Caco-2 (cell line): ENCODE measurements around the gene HNRNPM. TPM values are rescaled to one million over a fixed set of nuclear protein-coding genes. Genes with fewer than 3 reads are reported as not detected.
A peak's percentile ranks its signal among the peaks of the same experiment; 100 is the strongest.

Source experiments
- BruUV-seq: library from RNA; stranded (reverse); fragments of 400-500 nt; replicated peaks from 2 replicates; lab custom pipeline; 2021; lab: Mats Ljungman, UMichigan
- CTCF ChIA-PET: fragments of 300-600 bp; sonication (Branson Sonifier 250); formaldehyde crosslinking; loops from one replicate; lab custom pipeline; 2022; ENCODE audit warnings: antibody characterized with exemption; lab: Charles Lee
- POLR2A ChIA-PET: fragments of 300-600 bp; sonication (Branson Sonifier 250); formaldehyde crosslinking; loops from one replicate; lab custom pipeline; 2022; ENCODE audit warnings: antibody characterized with exemption; lab: Charles Lee
- DNase-seq, 2 experiments: peaks; one replicate each; pipeline versions ENCODE4 v3.0.0 to v3.0.0-alpha.2; 2020 to 2022
- H3K27me3 ChIP-seq: replicated peaks from 2 replicates; pipeline ENCODE4 v1.6.0; 2011; ENCODE audit warnings: low read length; ENCODE audit not compliant: control insufficient read depth, insufficient read depth
- H3K36me3 ChIP-seq: 2 replicates; pipeline ENCODE4 v1.5.1; 2011; ENCODE audit warnings: low read length; ENCODE audit not compliant: control insufficient read depth, insufficient read depth
- H3K4me1 ChIP-seq: fragments of 250-450 bp; sonication (Bioruptor Pico); 2 replicates; pipeline ENCODE4 v1.5.1; 2020; ENCODE audit warnings: mild to moderate bottlenecking
- H3K4me3 ChIP-seq: 2 replicates; pipeline ENCODE4 v1.5.1; 2011; ENCODE audit warnings: low read depth, mild to moderate bottlenecking, control low read depth, low read length
- H3K9me3 ChIP-seq: fragments of 250-450 bp; sonication (Bioruptor Pico); 2 replicates; pipeline ENCODE4 v1.5.1; 2020; ENCODE audit warnings: mild to moderate bottlenecking, moderate library complexity
- H3K27ac Mint-ChIP-seq: one replicate; pipeline ENCODE4 v1.8.0; 2022; ENCODE audit warnings: mixed read lengths; ENCODE audit not compliant: unreplicated experiment
- H3K27me3 Mint-ChIP-seq: one replicate; pipeline ENCODE4 v1.8.0; 2022; ENCODE audit warnings: mixed read lengths; ENCODE audit not compliant: insufficient read depth, unreplicated experiment
- H3K36me3 Mint-ChIP-seq: one replicate; pipeline ENCODE4 v1.8.0; 2022; ENCODE audit warnings: mild to moderate bottlenecking, mixed read lengths; ENCODE audit not compliant: insufficient read depth, unreplicated experiment
- H3K4me1 Mint-ChIP-seq: one replicate; pipeline ENCODE4 v1.8.0; 2022; ENCODE audit warnings: low read depth, mixed read lengths; ENCODE audit not compliant: unreplicated experiment
- H3K4me3 Mint-ChIP-seq: one replicate; pipeline ENCODE4 v1.8.0; 2022; ENCODE audit warnings: mild to moderate bottlenecking, moderate library complexity, mixed read lengths; ENCODE audit not compliant: unreplicated experiment
- H3K9me3 Mint-ChIP-seq: one replicate; pipeline ENCODE4 v1.8.0; 2022; ENCODE audit warnings: mixed read lengths; ENCODE audit not compliant: unreplicated experiment
- intact Hi-C: fragments of 100-400 bp; cut with micrococcal nuclease; formaldehyde crosslinking; loops from one replicate; pipeline ENCODE4 v1.10.0; 2022; ENCODE audit not compliant: unreplicated experiment
- total RNA-seq: library from RNA; stranded (reverse); gene quantifications from 2 replicates; pipeline ENCODE4 v1.2.3, GENCODE V29; 2022
- TF ChIP-seq, protein P1 (sequence below), 2 experiments: fragments of 200-600 bp in 1 of 2; IDR thresholded peaks; 1 replicate in 1 of 2; 2 replicates in 1 of 2; pipeline versions ENCODE4 v1.5.1 to v1.8.0; 2011 to 2022; ENCODE audit warnings: antibody characterized with exemption in 1 of 2, control low read depth in 1 of 2, inconsistent platforms in 1 of 2, low read depth in 1 of 2, low read length in 1 of 2, mild to moderate bottlenecking in 1 of 2, moderate library complexity in 1 of 2; ENCODE audit not compliant: insufficient read depth in 1 of 2, severe bottlenecking in 1 of 2, unreplicated experiment in 1 of 2

Gene HNRNPM
- total RNA-seq, 1 experiment from 2014 or later = 271 TPM

DNA sequence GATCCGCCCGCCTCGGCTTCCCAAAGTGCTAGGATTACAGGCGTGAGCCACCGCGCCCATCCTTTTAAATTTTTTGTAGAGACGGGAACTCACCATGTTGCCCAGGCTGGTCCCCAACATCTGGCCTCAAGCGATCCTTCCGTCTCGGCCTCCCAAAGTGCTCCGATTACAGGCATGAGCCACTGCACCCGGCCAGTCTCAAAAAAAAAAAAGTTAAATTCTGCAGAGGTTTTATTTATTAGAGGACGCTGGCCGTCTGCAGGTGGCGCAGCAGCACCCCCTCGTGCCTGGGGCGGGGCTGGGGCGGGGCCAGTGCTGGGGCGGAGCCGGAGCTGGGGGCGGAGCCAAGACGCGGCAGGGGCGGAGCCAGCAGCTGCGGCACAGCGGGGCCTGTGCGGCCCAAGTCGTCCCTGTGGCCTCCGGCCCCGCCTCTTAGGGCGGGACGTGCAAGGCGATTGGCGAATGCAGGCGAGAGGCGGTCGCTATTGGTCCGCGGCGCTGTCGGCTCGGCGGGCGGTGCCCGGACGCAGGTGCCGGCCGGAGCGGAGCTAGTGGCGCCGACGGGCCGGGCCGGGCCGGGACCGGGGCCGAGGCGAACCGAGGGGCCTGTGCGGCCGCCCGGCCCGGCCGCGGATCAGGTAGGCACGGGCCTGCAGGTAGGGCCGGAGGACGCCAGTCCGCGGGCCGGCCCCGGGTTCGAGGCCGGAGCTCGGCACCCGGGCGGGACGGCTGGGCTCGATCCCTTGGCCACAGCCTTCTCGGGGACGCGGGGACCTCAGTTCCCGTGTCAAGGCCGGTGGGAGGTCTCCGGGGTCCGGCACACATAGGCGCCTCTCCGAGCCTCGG lies 31.8 kb upstream of the HNRNPM start, which contains the start of gene MARCHF2:
MARCHF2 (plus strand) TSS at position 523 of the 846 bp plus-strand sequence. CDS start 8,536 bp downstream, outside the sequence.
- intact Hi-C loops = loop anchor here (5.0 kb wide), 2 partner anchors 49 to 94 kb away; no protein-coding TSS in a partner anchor
- H3K27me3 Mint-ChIP-seq = no peaks in the 10 kb centered on the region
- POLR2A ChIA-PET = interaction anchor here (0.5 to 1.8 kb wide), 7 partner anchors 11 to 101 kb away, joined by 3 to 9 read pairs (median 5); partner anchors contain the start of genes HNRNPM, NDUFA7, RAB11B and RPS28
- H3K9me3 ChIP-seq = no peaks in the 10 kb centered on the region
- H3K4me1 Mint-ChIP-seq = no peaks in the 10 kb centered on the region
- no TSS peak for BruUV-seq
- peak within 1 kb of the TSS; percentile 75 for H3K4me3 ChIP-seq
- no peaks in the 10 kb centered on the region for H3K36me3 Mint-ChIP-seq
- TF ChIP-seq, protein P1, sequence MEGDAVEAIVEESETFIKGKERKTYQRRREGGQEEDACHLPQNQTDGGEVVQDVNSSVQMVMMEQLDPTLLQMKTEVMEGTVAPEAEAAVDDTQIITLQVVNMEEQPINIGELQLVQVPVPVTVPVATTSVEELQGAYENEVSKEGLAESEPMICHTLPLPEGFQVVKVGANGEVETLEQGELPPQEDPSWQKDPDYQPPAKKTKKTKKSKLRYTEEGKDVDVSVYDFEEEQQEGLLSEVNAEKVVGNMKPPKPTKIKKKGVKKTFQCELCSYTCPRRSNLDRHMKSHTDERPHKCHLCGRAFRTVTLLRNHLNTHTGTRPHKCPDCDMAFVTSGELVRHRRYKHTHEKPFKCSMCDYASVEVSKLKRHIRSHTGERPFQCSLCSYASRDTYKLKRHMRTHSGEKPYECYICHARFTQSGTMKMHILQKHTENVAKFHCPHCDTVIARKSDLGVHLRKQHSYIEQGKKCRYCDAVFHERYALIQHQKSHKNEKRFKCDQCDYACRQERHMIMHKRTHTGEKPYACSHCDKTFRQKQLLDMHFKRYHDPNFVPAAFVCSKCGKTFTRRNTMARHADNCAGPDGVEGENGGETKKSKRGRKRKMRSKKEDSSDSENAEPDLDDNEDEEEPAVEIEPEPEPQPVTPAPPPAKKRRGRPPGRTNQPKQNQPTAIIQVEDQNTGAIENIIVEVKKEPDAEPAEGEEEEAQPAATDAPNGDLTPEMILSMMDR (IDR thresholded peaks at IDR 0.05; ENCODE audit: insufficient read depth in 1 of 2, low read depth in 1 of 2, low read length in 1 of 2, severe bottlenecking in 1 of 2, unreplicated experiment in 1 of 2) = peak; percentile 37 to 72
- no peaks in the 10 kb centered on the region for H3K27me3 ChIP-seq
- H3K4me1 ChIP-seq = peaks cover 11% of the 10 kb centered on the region
- DNase-seq = peak; percentile 95 to 96
- no peak within 1 kb of the TSS for H3K27ac Mint-ChIP-seq
- CTCF ChIA-PET = interaction anchor here (0.5 to 2.3 kb wide), 21 partner anchors 8 to 1063 kb away, joined by 3 to 19 read pairs (median 5); partner anchors contain the start of genes HNRNPM, RAB11B and ZNF414
- H3K9me3 Mint-ChIP-seq = no peaks in the 10 kb centered on the region
- H3K36me3 ChIP-seq = no peaks in the 10 kb centered on the region
- peak within 1 kb of the TSS; percentile 53 for H3K4me3 Mint-ChIP-seq

DNA sequence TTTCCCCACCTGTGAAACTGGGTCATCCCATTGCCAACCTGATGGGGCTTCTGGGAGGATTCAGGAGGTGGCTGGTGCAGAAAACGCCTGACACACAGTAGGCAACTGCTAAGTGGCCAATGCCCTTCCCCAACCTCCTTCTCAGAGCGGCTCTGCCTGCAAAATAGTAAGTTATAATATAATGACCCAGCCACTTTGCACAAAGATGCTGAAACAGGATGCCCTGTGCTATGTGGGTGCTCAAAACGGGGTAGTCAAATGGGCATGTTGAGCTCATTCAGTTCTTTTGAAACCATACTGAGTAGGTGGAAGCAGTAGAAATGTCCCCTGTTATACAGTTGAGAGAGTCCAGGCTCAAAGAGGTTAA lies 31.2 kb upstream of the HNRNPM start:
- TF ChIP-seq, protein P1 (IDR thresholded peaks at IDR 0.05; ENCODE audit: insufficient read depth in 1 of 2, low read depth in 1 of 2, low read length in 1 of 2, severe bottlenecking in 1 of 2, unreplicated experiment in 1 of 2) = no peak
- no peaks in the 10 kb centered on the region for H3K4me1 Mint-ChIP-seq
- H3K36me3 Mint-ChIP-seq = no peaks in the 10 kb centered on the region
- no peaks in the 10 kb centered on the region for H3K9me3 Mint-ChIP-seq
- CTCF ChIA-PET = interaction anchor here (0.5 to 2.3 kb wide), 14 partner anchors 8 to 134 kb away, joined by 4 to 19 read pairs (median 6); partner anchors contain the start of genes HNRNPM, RAB11B and ZNF414
- peak overlapping the region; percentile 53 for H3K4me3 Mint-ChIP-seq
- no peak overlapping the region for H3K27ac Mint-ChIP-seq
- H3K27me3 Mint-ChIP-seq = no peaks in the 10 kb centered on the region
- no TSS peak for BruUV-seq
- peak overlapping the region; percentile 75 for H3K4me3 ChIP-seq
- H3K4me1 ChIP-seq = peaks cover 16% of the 10 kb centered on the region
- DNase-seq = no peak
- H3K36me3 ChIP-seq = no peaks in the 10 kb centered on the region
- no peaks in the 10 kb centered on the region for H3K27me3 ChIP-seq
- POLR2A ChIA-PET = interaction anchor here (0.7 to 1.8 kb wide), 6 partner anchors 10 to 100 kb away, joined by 3 to 9 read pairs (median 6); partner anchors contain the start of genes HNRNPM and ZNF414
- intact Hi-C loops = loop anchor here (5.0 kb wide), 2 partner anchors 49 to 94 kb away; no protein-coding TSS in a partner anchor
- no peaks in the 10 kb centered on the region for H3K9me3 ChIP-seq

DNA sequence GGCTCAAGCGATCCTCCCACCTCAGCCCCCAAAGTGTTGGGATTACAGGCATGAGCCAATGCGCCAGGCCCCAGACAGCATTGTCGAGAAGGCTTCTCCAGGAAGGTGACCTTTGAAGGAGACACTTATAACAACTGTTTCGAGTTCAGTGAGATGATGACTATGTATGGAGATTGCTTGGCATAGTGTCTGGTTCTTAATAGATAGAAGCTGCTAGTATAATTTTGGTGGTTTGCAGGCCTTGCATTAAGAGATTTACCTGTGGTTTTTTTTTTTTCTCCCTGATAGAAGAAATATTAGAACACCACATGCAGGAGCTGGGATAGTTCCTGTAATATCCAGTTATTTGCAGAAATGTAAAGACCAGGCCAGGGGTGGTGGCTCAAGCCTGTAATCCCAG lies 28.0 kb upstream of the HNRNPM start:
- no peak overlapping the region for H3K27ac Mint-ChIP-seq
- ChIA-PET CTCF (no interaction called here), POLR2A (no interaction called here)
- no peaks in the 10 kb centered on the region for H3K36me3 Mint-ChIP-seq
- intact Hi-C loops = no loop called here
- Histone ChIP-seq H3K9me3 (no peaks in the 10 kb centered on the region), H3K4me3 (no peak overlapping the region), H3K27me3 (no peaks in the 10 kb centered on the region), H3K4me1 (peaks cover 16% of the 10 kb centered on the region), H3K36me3 (no peaks in the 10 kb centered on the region)
- TF ChIP-seq, protein P1 (IDR thresholded peaks at IDR 0.05; ENCODE audit: insufficient read depth in 1 of 2, low read depth in 1 of 2, low read length in 1 of 2, severe bottlenecking in 1 of 2, unreplicated experiment in 1 of 2) = no peak
- no peaks in the 10 kb centered on the region for H3K4me1 Mint-ChIP-seq
- BruUV-seq = no TSS peak
- no peak overlapping the region for H3K4me3 Mint-ChIP-seq
- no peaks in the 10 kb centered on the region for H3K27me3 Mint-ChIP-seq
- DNase-seq = no peak
- no peaks in the 10 kb centered on the region for H3K9me3 Mint-ChIP-seq
